ENCODE measurements around the gene NRP1.

DNA sequence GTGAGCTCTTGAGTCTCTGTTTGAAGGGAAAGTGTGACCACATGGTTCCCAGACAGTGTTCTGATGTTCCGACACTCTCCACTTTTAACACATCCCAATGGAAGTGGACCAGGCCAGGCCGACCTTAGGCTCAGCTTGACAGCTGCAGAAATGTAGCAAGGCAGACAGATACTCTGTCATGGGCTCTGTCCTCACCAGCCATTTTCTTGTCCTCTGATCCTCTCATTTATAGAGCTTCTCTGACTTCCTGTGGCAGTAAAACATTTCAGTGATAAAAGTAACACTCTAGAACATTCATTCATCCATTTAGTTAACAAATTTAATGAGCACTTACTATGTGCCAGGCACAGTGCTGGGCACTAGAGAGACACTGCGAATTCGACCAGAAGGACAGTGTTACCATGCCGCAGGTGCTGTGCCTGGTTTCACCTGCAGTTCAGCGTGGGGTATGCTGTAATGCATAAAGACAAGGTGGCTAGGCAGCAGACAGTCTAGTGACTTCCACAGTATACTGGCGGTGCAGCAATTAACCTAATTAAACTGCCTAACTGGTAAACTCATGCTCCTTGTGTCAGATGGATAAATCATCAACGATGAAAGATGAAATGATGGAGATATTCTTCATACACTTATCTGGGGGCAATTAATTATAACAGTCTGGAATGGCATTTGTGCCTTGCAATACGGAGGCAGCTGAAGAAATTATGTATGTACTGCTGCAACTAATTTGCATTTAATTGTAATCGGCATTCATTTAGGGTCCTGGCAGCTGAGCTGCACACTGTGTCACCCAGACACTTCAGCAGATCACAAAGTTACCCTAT lies 188.1 kb downstream of the NRP1 start:
- TF ChIP-seq, protein P1, sequence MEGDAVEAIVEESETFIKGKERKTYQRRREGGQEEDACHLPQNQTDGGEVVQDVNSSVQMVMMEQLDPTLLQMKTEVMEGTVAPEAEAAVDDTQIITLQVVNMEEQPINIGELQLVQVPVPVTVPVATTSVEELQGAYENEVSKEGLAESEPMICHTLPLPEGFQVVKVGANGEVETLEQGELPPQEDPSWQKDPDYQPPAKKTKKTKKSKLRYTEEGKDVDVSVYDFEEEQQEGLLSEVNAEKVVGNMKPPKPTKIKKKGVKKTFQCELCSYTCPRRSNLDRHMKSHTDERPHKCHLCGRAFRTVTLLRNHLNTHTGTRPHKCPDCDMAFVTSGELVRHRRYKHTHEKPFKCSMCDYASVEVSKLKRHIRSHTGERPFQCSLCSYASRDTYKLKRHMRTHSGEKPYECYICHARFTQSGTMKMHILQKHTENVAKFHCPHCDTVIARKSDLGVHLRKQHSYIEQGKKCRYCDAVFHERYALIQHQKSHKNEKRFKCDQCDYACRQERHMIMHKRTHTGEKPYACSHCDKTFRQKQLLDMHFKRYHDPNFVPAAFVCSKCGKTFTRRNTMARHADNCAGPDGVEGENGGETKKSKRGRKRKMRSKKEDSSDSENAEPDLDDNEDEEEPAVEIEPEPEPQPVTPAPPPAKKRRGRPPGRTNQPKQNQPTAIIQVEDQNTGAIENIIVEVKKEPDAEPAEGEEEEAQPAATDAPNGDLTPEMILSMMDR (IDR thresholded peaks at IDR 0.05; ENCODE audit: low read length), result no peak
- no peak for TF ChIP-seq EZH2 (optimal IDR thresholded peaks at IDR 0.05; ENCODE audit: low read depth, low read length)
- no peak for TF ChIP-seq EZH2phosphoT487 (IDR thresholded peaks at IDR 0.05; ENCODE audit: low read length)
